NB4 (cell line): ENCODE results near the gene LCLAT1.

Source experiments
- CTCF ChIP-seq: IDR thresholded peaks from one replicate; pipeline ENCODE4 v1.5.1; 2012; ENCODE audit warnings: low read depth, low read length
- MAX ChIP-seq: IDR thresholded peaks from 2 replicates; pipeline ENCODE4 v1.6.1; 2011; ENCODE audit warnings: low read depth, low read length
- POLR2A ChIP-seq: IDR thresholded peaks from 2 replicates; pipeline ENCODE4 v1.6.1; 2011; ENCODE audit warnings: mild to moderate bottlenecking; ENCODE audit not compliant: insufficient read length; ENCODE audit errors: extremely low read depth

GRCh38 chr2:30481323-30481800, 34.3 kb downstream of the LCLAT1 start:
- TF ChIP-seq POLR2A (no peak), CTCF (no peak), MAX (no peak)
